ENCODE results near the gene TMPRSS6. TPM values are rescaled to one million over a fixed set of nuclear protein-coding genes. Genes with fewer than 3 reads are reported as not detected.

The TMPRSS6 gene
- total RNA-seq, 1 experiment from 2014 or later, result 0.79 TPM

- H4K20me1 ChIP-seq (ENCODE audit: insufficient read depth), result no peaks in the 10 kb centered on the region
- H2AFZ ChIP-seq, result peak overlapping the region; percentile 59
- intact Hi-C loops (cut with micrococcal nuclease; ENCODE audit: unreplicated experiment), result loop anchor here (5.0 kb wide), 2 partner anchors 160 to 165 kb away; no protein-coding TSS in a partner anchor
- no peaks in the 10 kb centered on the region for H3K27me3 ChIP-seq (ENCODE audit: insufficient read depth, low read depth)
- H3K9me3 ChIP-seq (ENCODE audit: insufficient read depth, low read depth), result no peaks in the 10 kb centered on the region
- ChIA-PET POLR2A (ENCODE audit: unreplicated experiment) (interaction anchor here (0.6 to 0.7 kb wide), 2 partner anchors 99 to 498 kb away, joined by 3 to 5 read pairs; no protein-coding TSS in a partner anchor), CTCF (interaction anchor here (0.5 to 1.2 kb wide), 8 partner anchors 11 to 569 kb away, joined by 3 to 7 read pairs (median 4); partner anchors contain the start of genes MPST and TST)
- peak overlapping the region; percentile 50 for H3K4me3 ChIP-seq
- TF ChIP-seq CTCF (conservative IDR thresholded peaks at IDR 0.05) (no peak), EZH2 (IDR thresholded peaks at IDR 0.05; ENCODE audit: low read depth) (no peak)
- H3K4me1 ChIP-seq (replicated peaks; ENCODE audit: insufficient read depth), result peaks cover 40% of the 10 kb centered on the region
- H3F3A ChIP-seq (ENCODE audit: insufficient read depth, low read depth), result peaks cover 49% of the 10 kb centered on the region
- DNase-seq, result peak; percentile 81 to 98
- no peaks in the 10 kb centered on the region for H3K79me2 ChIP-seq (ENCODE audit: low read depth)
- H3K9me2 ChIP-seq (ENCODE audit: insufficient read depth), result no peaks in the 10 kb centered on the region
- peak overlapping the region; percentile 86 for H3K27ac ChIP-seq
- no TSS peak for BruUV-seq (replicated peaks)
- H3K4me2 ChIP-seq, result peak overlapping the region; percentile 83
- H3K36me3 ChIP-seq (ENCODE audit: low read depth), result peaks cover 3% of the 10 kb centered on the region; the same call in 1 of the 2 replicates
Measured at GRCh38 chr22:37032535-37033460, 76.7 kb downstream of the TMPRSS6 start.

GRCh38 chr22:37032134-37032534 is 77.4 kb downstream of the TMPRSS6 start:
- POLR2A ChIA-PET (ENCODE audit: unreplicated experiment), result interaction anchor here (0.6 kb wide), 1 partner anchor 497 kb away, joined by 5 read pairs; no protein-coding TSS in a partner anchor

More at GRCh38 chr22:37032134-37032534, 77.4 kb downstream of the TMPRSS6 start:
- no peaks in the 10 kb centered on the region for H3K9me3 ChIP-seq (ENCODE audit: insufficient read depth, low read depth)
- H3K27me3 ChIP-seq (ENCODE audit: insufficient read depth, low read depth), result no peaks in the 10 kb centered on the region
- TF ChIP-seq EZH2 (IDR thresholded peaks at IDR 0.05; ENCODE audit: low read depth) (no peak), CTCF (conservative IDR thresholded peaks at IDR 0.05) (no peak)
- intact Hi-C loops (cut with micrococcal nuclease; ENCODE audit: unreplicated experiment), result loop anchor here (5.0 kb wide), 2 partner anchors 160 to 165 kb away; no protein-coding TSS in a partner anchor
- CTCF ChIA-PET, result interaction anchor here (0.8 to 1.2 kb wide), 3 partner anchors 11 to 167 kb away, joined by 3 to 7 read pairs (median 4); no protein-coding TSS in a partner anchor
- H3F3A ChIP-seq (ENCODE audit: insufficient read depth, low read depth), result peaks cover 49% of the 10 kb centered on the region
- H4K20me1 ChIP-seq (ENCODE audit: insufficient read depth), result no peaks in the 10 kb centered on the region
- H3K4me3 ChIP-seq, result peak overlapping the region; percentile 50
- peak overlapping the region; percentile 83 for H3K4me2 ChIP-seq
- peaks cover 40% of the 10 kb centered on the region for H3K4me1 ChIP-seq (replicated peaks; ENCODE audit: insufficient read depth)
- H3K36me3 ChIP-seq (ENCODE audit: low read depth), result peaks cover 5% of the 10 kb centered on the region; the same call in 1 of the 2 replicates
- H3K79me2 ChIP-seq (ENCODE audit: low read depth), result no peaks in the 10 kb centered on the region
- H3K9me2 ChIP-seq (ENCODE audit: insufficient read depth), result no peaks in the 10 kb centered on the region
- H2AFZ ChIP-seq, result peak overlapping the region; percentile 59
- peak in 1 of 2 experiments; percentile 79 for DNase-seq
- BruUV-seq (replicated peaks), result no TSS peak
- peak overlapping the region; percentile 86 for H3K27ac ChIP-seq
